GM12874 (cell line): ENCODE results near the gene ATP8A2.

Experiments used
- TF ChIP-seq, protein P1 (sequence below): IDR thresholded peaks from 2 replicates; pipeline ENCODE4 v1.5.1; 2011; ENCODE audit warnings: low read depth, mild to moderate bottlenecking, control low read depth, low read length, moderate library complexity; ENCODE audit not compliant: insufficient read depth

Gene ATP8A2

DNA sequence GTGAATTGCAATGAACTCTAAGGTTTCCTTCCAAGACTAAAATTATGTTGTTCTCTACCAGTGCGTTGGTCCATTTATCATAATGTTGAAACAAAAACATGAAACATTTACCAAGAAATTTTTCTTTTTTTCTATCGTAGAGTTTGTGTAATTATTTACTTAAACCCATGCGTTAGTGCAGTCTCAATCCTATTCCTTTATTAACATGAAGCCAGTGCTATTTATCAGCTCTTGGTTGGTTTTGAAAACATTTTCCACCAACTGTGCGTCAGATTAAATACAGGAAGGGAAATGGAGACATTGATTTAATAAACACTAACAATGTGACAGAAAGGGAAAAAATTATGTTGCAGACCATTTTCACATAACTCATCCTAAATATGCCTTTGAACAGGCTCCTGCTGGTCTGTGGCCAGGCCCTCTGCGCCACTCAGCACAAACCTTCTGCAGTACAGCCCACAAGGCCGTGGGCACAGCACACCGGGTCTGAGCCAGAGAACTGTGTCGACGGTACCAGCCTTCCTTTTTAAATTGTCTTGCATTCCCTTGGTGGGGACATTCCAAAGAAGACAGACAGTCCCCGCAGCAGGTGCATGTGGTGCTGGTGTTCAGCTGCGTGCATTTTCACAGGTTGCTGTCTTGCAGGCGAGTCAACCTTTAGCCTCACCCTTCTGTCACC, 544.2 kb downstream of the ATP8A2 start:
- TF ChIP-seq, protein P1, sequence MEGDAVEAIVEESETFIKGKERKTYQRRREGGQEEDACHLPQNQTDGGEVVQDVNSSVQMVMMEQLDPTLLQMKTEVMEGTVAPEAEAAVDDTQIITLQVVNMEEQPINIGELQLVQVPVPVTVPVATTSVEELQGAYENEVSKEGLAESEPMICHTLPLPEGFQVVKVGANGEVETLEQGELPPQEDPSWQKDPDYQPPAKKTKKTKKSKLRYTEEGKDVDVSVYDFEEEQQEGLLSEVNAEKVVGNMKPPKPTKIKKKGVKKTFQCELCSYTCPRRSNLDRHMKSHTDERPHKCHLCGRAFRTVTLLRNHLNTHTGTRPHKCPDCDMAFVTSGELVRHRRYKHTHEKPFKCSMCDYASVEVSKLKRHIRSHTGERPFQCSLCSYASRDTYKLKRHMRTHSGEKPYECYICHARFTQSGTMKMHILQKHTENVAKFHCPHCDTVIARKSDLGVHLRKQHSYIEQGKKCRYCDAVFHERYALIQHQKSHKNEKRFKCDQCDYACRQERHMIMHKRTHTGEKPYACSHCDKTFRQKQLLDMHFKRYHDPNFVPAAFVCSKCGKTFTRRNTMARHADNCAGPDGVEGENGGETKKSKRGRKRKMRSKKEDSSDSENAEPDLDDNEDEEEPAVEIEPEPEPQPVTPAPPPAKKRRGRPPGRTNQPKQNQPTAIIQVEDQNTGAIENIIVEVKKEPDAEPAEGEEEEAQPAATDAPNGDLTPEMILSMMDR: no peak

DNA sequence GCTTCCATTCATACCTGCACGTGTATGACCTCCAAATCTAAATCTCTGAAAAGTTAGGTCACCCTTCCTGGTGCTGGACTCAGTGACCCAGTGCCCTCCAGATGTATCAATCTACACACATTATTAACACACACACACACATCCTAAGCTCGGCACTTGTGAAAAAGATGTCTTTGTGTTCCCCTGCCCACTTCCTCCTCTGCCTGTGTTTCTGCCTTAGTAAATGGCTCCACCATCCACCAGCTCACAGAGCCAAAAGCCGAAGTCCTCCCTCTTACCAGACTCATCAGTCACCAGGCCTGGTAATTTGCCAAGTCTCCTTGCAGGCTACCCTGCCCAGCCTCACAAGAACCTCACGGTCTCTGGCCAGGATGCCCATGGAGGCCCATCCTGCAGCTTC, 548.5 kb downstream of the ATP8A2 start:
- TF ChIP-seq, protein P1: no peak

DNA sequence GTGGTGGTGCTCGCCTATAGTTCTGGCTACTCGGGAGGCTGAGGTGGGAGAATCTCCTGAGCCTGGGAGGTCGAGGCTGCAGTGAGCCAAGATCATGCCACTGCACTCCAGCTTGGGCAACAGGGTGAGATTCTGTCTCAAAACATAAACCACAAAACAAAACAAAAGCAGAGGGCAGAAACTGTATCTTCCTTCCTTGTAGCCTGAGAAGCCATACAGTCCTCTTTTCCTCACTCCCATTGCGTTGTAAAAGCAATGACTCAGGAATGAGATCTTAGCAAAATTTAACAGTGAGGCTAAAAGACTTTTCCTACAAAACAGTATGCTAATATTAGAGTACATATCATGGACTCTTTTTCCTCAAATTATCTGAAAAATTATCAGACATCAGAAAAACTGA, 549.2 kb downstream of the ATP8A2 start:
- TF ChIP-seq, protein P1: no peak

DNA sequence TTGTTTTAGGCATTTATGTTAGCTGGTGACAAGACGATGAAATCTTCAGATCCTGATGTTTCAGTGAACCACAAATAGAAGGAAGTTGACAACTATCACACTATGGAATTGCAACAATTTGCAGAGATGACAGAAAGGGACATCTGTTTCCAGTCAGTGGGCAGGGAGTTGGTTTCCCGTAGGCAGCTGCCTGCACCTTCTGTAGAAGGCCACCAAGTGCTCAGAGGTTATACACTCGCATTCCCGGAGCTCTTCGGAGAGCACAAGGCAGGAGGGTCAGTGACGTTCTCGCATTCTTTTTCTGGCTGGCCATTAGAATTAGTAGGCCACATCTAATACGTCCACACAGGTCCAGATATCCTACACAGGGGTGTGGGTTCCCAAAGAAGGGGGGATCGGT, 550.6 kb downstream of the ATP8A2 start:
- TF ChIP-seq, protein P1: no peak

DNA sequence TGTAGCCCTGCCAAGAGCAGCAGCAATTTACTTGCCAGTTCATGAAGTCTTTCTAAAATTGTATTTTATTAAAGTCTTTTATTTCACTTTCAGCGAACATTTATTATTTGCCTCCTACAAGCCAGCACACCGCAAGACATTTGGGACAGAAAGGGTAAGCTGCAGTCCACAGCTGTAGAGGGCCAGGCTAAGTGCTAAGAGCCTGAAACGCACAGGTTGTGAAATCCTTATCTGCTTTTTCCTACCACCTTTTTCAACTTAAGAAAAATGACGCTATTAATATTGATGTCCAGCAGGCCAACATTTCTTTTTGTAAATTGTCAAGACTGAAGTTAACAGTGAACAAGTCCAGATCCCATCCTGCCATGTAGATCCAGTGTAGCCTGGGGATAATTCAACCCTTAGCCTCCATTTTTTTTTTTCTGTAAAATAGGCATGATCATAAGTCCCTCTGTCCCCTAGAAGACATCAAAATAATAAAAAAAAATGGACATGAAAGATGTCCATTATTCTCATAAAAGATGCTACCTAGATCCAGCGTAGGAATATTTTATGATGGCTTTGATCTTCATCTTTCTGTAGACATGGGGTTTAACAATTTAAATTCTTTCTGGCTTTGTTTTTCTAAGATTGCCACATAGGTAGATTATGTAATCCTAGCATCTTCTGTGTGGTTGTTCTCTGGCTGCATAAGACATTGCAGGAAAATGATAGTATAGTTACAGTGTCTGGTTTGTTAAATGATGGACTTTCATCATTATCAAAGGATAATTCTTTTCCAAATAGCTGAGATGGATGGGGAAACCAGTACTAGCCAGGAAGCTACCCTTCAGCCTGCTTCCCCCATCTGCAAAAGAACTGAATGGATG, 551.7 kb downstream of the ATP8A2 start:
- TF ChIP-seq, protein P1: no peak

DNA sequence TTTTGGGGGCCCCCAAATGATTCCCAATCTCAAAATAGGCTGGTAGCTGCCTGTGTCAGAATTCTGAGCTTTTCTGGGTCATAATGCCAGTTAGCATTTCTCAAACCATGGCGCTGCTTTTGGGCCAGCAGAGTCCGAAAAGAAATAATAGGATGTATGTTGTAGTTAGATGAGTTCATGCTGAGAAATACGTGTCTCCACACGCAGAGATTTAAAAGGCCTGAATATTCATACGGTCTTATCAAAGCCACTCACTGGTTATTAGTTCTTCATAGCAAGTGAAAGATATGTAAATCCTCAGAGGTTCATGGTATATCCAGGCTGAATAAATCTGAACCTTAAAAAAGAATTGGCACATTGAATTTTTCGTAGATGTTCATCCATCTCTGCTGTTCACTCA, 555.6 kb downstream of the ATP8A2 start:
- TF ChIP-seq, protein P1: no peak

DNA sequence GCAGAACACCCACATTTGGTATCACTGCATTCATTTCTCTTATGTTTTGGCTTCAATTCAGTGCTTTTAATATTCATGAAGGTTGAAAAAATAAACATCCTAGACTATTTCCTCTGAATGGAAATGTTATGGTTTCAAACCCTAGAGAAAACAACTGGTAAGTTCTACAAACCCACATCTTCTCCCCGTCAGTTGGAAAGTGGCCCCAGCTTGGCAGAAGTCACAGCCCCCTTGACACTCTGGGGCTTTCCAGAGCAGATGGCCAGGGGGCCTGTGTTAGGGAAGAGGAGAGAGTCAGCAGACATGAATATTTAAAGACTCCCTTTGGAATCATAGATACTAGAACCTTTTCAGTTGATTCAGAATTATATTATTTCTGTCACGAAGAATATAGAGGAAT, 556.2 kb downstream of the ATP8A2 start:
- TF ChIP-seq, protein P1: no peak
